Vagina (tissue), 2 donors: ENCODE results near the gene UNC5B.

Experiments
- POLR2A ChIP-seq, 2 donors: fragments of 450-650 bp; IDR thresholded peaks; one replicate each; pipeline ENCODE4 v1.6.1; 2017; ENCODE audit warnings: antibody characterized with exemption in 2 of 2, mild to moderate bottlenecking in 2 of 2, moderate library complexity in 2 of 2
- POLR2AphosphoS5 ChIP-seq, 2 donors: sonication (generic); formaldehyde crosslinking; IDR thresholded peaks; one replicate each; pipeline ENCODE4 v1.9.0; 2017; ENCODE audit warnings: antibody characterized with exemption in 2 of 2, mild to moderate bottlenecking in 2 of 2, low read depth in 1 of 2; ENCODE audit not compliant: insufficient read depth in 1 of 2
- TF ChIP-seq, protein P1 (sequence below), 3 experiments: fragments of 450-650 bp in 2 of 3; fragments of 200-600 bp in 1 of 3; sonication (generic) in 1 of 3; IDR thresholded peaks; one replicate each; pipeline ENCODE4 v1.5.1; 2017 to 2019; ENCODE audit warnings: antibody characterized with exemption in 3 of 3, mild to moderate bottlenecking in 2 of 3, moderate library complexity in 2 of 3

DNA sequence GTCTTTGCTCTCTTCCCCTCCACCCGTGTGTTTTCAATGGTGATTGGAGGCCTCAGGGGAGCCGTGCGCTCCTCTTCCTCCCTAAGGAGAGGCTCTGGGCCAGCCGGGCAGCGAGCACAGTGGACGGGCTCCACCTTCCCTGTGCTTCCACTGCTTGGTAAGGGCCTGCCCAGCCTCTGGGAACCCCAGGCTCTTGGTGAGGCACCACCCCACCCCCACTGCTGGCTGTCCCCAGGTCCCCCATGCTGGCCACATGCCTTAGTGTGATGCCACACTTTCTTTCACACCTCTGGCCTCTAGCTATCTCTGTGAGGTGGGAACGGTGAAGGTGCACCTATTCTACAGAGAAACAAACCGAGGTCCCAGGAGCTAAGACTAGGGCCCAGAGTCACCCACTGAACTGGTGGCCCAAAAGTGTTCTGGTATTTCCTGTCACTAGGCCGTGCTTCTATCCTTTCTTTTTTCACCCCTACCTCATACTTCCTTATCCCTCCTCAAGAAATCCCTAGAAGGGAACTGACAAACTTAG, 53.3 kb downstream of the UNC5B start:
- TF ChIP-seq POLR2A (IDR thresholded peaks at IDR 0.05) (no peak), POLR2AphosphoS5 (IDR thresholded peaks at IDR 0.05; ENCODE audit: insufficient read depth in 1 of 2, low read depth in 1 of 2) (no peak)
- TF ChIP-seq, protein P1, sequence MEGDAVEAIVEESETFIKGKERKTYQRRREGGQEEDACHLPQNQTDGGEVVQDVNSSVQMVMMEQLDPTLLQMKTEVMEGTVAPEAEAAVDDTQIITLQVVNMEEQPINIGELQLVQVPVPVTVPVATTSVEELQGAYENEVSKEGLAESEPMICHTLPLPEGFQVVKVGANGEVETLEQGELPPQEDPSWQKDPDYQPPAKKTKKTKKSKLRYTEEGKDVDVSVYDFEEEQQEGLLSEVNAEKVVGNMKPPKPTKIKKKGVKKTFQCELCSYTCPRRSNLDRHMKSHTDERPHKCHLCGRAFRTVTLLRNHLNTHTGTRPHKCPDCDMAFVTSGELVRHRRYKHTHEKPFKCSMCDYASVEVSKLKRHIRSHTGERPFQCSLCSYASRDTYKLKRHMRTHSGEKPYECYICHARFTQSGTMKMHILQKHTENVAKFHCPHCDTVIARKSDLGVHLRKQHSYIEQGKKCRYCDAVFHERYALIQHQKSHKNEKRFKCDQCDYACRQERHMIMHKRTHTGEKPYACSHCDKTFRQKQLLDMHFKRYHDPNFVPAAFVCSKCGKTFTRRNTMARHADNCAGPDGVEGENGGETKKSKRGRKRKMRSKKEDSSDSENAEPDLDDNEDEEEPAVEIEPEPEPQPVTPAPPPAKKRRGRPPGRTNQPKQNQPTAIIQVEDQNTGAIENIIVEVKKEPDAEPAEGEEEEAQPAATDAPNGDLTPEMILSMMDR (IDR thresholded peaks at IDR 0.05), result no peak
